ENCODE measurements around the gene AKAP13. TPM values are rescaled to one million over a fixed set of nuclear protein-coding genes. Genes with fewer than 3 reads are reported as not detected.

AKAP13 gene
- total and polyA plus RNA-seq, 2 experiments from 2014 or later: 53.1 to 108 TPM

DNA sequence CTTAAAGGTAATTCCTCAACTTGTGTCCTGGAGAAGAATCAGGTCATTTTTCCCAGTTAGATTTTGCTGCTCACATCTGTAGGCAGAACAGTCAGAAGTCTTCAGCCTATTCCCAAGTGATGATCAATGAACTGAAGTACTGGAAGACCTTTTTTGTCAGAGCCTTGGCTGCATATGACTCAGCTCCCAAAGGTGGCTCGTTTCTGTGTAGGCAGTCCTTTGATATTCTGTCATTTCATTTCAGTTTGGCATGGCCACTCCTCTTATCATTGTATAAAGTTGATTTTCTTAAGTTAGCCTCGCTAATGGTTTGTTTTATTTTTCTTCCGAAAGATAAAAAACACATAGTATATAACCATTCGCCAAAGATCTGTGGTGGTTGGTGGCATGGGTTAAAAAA, 323.7 kb downstream of the AKAP13 start:
- no peak for DNase-seq (ENCODE audit: low read depth in 1 of 2, low spot score in 1 of 2)
- no peaks in the 10 kb centered on the region for H3K27me3 ChIP-seq
- H3K4me1 ChIP-seq (ENCODE audit: low read depth): peaks cover 59% of the 10 kb centered on the region
- peak overlapping the region; percentile 84 for H3K27ac ChIP-seq
- no peaks in the 10 kb centered on the region for H3K36me3 ChIP-seq
- TF ChIP-seq, protein P1, sequence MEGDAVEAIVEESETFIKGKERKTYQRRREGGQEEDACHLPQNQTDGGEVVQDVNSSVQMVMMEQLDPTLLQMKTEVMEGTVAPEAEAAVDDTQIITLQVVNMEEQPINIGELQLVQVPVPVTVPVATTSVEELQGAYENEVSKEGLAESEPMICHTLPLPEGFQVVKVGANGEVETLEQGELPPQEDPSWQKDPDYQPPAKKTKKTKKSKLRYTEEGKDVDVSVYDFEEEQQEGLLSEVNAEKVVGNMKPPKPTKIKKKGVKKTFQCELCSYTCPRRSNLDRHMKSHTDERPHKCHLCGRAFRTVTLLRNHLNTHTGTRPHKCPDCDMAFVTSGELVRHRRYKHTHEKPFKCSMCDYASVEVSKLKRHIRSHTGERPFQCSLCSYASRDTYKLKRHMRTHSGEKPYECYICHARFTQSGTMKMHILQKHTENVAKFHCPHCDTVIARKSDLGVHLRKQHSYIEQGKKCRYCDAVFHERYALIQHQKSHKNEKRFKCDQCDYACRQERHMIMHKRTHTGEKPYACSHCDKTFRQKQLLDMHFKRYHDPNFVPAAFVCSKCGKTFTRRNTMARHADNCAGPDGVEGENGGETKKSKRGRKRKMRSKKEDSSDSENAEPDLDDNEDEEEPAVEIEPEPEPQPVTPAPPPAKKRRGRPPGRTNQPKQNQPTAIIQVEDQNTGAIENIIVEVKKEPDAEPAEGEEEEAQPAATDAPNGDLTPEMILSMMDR (IDR thresholded peaks at IDR 0.05; ENCODE audit: low read depth, low read length): no peak
- H3K9me3 ChIP-seq (ENCODE audit: low read depth): no peaks in the 10 kb centered on the region
- H3K4me3 ChIP-seq: no peak overlapping the region

DNA sequence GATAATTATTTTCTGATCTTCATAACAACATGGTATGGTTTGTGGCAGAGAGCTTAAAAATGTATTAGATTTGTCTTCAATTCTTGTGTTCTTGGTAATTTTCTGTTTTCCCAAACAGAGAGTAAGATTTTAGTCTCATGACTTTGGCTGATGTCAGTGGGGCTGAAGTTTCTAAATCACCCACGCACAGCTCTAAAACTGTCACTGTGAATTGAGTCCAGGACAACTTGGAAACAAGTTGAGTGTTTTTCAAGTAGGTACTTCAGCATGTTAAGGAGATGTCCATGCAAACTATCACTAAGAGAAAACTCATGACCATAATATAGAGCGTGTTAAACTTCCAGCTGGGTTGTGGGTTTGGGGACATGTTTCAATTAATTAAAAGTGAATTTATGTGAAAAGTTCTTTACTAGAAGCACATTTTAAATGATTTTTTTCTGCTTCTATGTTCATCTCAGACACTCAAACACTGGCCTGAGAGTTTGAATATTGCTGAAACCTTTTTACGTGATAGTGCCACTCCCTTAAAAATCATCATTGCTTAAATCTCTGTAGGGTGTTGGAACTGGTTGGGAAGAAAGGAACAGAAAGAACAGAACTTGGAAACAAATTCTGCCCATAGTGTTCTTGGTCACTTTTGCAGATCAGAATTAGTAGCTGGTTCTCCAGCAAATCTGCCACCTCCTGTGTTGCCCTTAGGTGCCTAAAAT, 324.5 kb downstream of the AKAP13 start:
- H3K4me1 ChIP-seq (ENCODE audit: low read depth): peaks cover 62% of the 10 kb centered on the region
- TF ChIP-seq, protein P1 (IDR thresholded peaks at IDR 0.05; ENCODE audit: low read depth, low read length): no peak
- H3K27me3 ChIP-seq: no peaks in the 10 kb centered on the region
- no peak overlapping the region for H3K4me3 ChIP-seq
- H3K27ac ChIP-seq: peak overlapping the region; percentile 84
- DNase-seq (ENCODE audit: low read depth in 1 of 2, low spot score in 1 of 2): peak in 1 of 2 donors; percentile 84
- no peaks in the 10 kb centered on the region for H3K36me3 ChIP-seq
- no peaks in the 10 kb centered on the region for H3K9me3 ChIP-seq (ENCODE audit: low read depth)

DNA sequence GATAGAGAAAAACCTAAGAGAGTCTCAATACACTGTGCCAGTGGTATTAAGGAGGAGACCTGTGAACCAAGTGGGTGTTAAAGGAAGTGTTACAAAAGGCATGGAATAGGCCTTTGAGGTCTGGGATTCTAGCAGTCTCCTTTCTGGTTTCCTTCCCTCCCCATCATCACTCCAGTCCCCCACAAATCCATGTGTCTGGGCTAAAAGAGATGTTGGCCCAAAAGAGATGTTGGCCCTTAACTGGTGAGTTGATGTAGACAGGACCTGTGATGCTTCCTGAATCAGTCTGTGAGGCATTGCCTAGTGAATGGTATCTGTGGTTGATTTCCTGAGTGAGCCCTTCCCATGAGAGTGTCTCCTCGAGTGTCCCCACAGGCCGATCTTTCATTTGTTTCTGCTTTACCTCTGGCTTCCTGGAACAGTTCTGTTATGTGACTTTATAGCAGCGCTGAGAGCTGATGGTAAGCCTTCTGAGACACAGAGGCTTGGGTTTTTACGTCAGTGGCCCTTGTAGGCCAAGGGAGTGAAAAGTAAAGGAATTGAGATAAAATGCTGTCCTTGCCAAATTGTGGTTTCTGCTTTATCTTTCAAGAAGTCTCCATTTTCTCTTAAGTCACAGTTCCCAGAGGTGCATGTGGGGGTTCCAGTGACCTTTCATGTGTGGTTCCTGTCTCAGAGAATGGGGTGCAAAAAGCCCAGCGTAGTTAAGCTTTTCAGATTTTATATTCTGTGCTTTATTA, 326.5 kb downstream of the AKAP13 start:
- peak in 1 of 2 donors; percentile 97 for DNase-seq (ENCODE audit: low read depth in 1 of 2, low spot score in 1 of 2)
- TF ChIP-seq, protein P1 (IDR thresholded peaks at IDR 0.05; ENCODE audit: low read depth, low read length): no peak
- Histone ChIP-seq H3K4me1 (ENCODE audit: low read depth) (peaks cover 70% of the 10 kb centered on the region), H3K9me3 (ENCODE audit: low read depth) (no peaks in the 10 kb centered on the region), H3K36me3 (peaks cover 5% of the 10 kb centered on the region), H3K27ac (peak overlapping the region; percentile 96), H3K27me3 (no peaks in the 10 kb centered on the region), H3K4me3 (no peak overlapping the region)

DNA sequence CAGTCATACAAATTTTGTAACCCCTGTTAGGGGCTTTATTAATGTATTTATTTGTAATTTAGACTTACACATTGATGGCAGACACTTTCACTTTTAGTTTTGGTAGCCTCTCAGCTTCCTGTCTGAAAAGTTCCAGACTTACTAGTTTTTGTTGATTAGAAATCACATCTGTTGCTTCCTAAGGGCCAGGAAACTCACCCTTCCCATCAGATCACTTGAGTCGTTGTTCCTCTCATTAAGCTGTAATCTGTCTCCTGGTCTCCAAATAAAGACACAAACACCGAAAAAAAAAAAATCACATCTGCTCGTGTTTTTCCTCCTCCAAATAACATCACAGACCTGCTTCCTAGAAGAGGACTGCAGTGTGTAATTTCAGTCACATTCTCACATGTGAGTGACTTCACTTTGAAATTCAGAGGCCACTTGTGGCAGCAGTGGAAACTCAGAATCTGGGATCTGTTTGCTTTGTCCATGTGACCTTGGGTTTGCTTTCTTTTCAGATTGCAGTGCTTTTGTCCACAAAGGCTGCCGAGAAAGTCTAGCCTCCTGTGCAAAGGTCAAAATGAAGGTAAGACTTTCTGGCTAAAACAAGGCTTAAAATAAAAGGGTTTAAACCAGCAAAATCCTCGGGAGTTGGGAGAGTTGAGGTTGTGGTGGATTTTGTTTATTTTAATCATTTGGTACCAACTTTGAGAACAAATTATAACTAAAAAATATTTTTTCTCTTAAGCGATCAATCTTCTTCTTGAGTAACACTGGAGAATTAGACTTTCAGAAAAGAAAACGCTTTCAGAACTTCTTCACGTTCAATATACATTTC, 327.3 kb downstream of the AKAP13 start:
- H3K36me3 ChIP-seq: peaks cover 5% of the 10 kb centered on the region
- H3K27me3 ChIP-seq: no peaks in the 10 kb centered on the region
- no peaks in the 10 kb centered on the region for H3K9me3 ChIP-seq (ENCODE audit: low read depth)
- no peak overlapping the region for H3K4me3 ChIP-seq
- peak; percentile 75 to 76 for DNase-seq (ENCODE audit: low read depth in 1 of 2, low spot score in 1 of 2)
- peak overlapping the region; percentile 96 for H3K27ac ChIP-seq
- TF ChIP-seq, protein P1 (IDR thresholded peaks at IDR 0.05; ENCODE audit: low read depth, low read length): no peak
- H3K4me1 ChIP-seq (ENCODE audit: low read depth): peaks cover 67% of the 10 kb centered on the region

DNA sequence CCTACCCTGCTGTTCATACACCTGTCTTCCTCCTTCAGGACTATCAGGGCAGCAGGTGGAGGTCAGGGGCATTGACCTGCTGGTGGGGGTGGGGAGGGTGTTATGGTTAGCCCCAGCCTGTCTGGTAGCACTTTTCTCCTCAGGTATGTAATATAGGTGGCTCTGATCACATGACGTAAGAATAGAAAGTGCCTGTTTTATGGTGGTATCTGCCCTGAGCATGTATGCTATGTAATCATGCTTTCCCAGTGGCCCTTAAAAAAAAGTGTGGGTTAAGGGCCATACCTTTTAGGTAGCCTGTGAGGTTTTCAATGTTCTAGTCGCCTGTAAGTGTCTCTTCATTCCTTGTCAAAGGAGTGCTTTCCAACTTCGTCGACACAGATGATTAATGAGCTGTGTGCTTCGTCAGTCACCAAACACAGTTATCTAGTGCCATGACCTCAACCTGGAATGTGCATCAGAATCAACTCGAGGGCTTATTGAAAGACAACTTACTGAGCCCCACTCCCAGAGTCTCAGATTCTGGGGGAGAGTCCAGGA, 328.1 kb downstream of the AKAP13 start:
- Histone ChIP-seq H3K4me3 (no peak overlapping the region), H3K4me1 (ENCODE audit: low read depth) (peaks cover 63% of the 10 kb centered on the region), H3K27me3 (no peaks in the 10 kb centered on the region), H3K36me3 (peaks cover 5% of the 10 kb centered on the region), H3K9me3 (ENCODE audit: low read depth) (no peaks in the 10 kb centered on the region), H3K27ac (peak overlapping the region; percentile 96)
- DNase-seq (ENCODE audit: low read depth in 1 of 2, low spot score in 1 of 2): peak; percentile 69 to 89
- TF ChIP-seq, protein P1 (IDR thresholded peaks at IDR 0.05; ENCODE audit: low read depth, low read length): no peak
